Measurements from ENCODE around the gene SLC9A9. TPM values are rescaled to one million over a fixed set of nuclear protein-coding genes. Genes with fewer than 3 reads are reported as not detected.

The SLC9A9 gene
- total and polyA plus RNA-seq, 9 of the 15 experiments (the other 6 are each of a cell fraction or from before 2014, with no cell fraction given) = 0.03 to 0.13 TPM; not detected in 7

DNA sequence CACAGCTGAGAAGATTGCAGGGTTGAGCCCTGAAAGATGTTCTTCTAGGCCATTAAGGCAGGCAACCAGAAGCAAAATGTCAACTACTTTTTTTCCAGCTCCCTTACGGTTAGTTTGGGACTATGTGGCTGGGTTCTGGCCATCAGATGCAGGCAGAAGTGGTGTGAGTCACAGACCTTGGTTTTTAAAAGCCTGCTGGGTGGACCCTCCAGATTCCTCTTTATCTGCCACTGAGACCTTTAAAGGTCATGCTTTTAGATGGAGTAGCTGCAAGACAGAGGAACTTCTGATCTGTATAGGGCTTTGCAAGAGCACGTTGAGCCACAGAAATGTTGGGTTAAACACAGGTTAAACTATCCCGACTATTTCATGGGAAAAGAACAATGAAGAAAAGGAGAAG, 625.8 kb downstream of the SLC9A9 start (continued):
- TF ChIP-seq, protein P1, sequence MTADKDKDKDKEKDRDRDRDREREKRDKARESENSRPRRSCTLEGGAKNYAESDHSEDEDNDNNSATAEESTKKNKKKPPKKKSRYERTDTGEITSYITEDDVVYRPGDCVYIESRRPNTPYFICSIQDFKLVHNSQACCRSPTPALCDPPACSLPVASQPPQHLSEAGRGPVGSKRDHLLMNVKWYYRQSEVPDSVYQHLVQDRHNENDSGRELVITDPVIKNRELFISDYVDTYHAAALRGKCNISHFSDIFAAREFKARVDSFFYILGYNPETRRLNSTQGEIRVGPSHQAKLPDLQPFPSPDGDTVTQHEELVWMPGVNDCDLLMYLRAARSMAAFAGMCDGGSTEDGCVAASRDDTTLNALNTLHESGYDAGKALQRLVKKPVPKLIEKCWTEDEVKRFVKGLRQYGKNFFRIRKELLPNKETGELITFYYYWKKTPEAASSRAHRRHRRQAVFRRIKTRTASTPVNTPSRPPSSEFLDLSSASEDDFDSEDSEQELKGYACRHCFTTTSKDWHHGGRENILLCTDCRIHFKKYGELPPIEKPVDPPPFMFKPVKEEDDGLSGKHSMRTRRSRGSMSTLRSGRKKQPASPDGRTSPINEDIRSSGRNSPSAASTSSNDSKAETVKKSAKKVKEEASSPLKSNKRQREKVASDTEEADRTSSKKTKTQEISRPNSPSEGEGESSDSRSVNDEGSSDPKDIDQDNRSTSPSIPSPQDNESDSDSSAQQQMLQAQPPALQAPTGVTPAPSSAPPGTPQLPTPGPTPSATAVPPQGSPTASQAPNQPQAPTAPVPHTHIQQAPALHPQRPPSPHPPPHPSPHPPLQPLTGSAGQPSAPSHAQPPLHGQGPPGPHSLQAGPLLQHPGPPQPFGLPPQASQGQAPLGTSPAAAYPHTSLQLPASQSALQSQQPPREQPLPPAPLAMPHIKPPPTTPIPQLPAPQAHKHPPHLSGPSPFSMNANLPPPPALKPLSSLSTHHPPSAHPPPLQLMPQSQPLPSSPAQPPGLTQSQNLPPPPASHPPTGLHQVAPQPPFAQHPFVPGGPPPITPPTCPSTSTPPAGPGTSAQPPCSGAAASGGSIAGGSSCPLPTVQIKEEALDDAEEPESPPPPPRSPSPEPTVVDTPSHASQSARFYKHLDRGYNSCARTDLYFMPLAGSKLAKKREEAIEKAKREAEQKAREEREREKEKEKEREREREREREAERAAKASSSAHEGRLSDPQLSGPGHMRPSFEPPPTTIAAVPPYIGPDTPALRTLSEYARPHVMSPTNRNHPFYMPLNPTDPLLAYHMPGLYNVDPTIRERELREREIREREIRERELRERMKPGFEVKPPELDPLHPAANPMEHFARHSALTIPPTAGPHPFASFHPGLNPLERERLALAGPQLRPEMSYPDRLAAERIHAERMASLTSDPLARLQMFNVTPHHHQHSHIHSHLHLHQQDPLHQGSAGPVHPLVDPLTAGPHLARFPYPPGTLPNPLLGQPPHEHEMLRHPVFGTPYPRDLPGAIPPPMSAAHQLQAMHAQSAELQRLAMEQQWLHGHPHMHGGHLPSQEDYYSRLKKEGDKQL (CRISPR knock-in tag; IDR thresholded peaks at IDR 0.05; ENCODE audit: borderline replicate concordance) = no peak
- TF ChIP-seq CBFB (CRISPR knock-in tag; IDR thresholded peaks at IDR 0.05) (no peak), CBX2 (IDR thresholded peaks at IDR 0.05; ENCODE audit: insufficient read depth, low read length, poor library complexity, severe bottlenecking) (no peak), CREBBP (IDR thresholded peaks at IDR 0.05; ENCODE audit: low read depth, low read length) (no peak), ATF7 (IDR thresholded peaks at IDR 0.05) (no peak), ZNF79 (CRISPR knock-in tag; IDR thresholded peaks at IDR 0.05; ENCODE audit: low read depth) (no peak), ZNF282 (CRISPR knock-in tag; IDR thresholded peaks at IDR 0.05) (no peak), MIER1 (IDR thresholded peaks at IDR 0.05; ENCODE audit: low read depth) (no peak), GTF2F1 (IDR thresholded peaks at IDR 0.05; ENCODE audit: low read depth, low read length) (no peak), CXXC5 (CRISPR knock-in tag; IDR thresholded peaks at IDR 0.05) (no peak), JUN (IDR thresholded peaks at IDR 0.05; ENCODE audit: borderline replicate concordance, low read depth, low read length) (peak; percentile 56; the same call in 1 of the 2 replicates), JUN (CRISPR knock-in tag; IDR thresholded peaks at IDR 0.05; ENCODE audit: borderline replicate concordance) (no peak), CCNT2 (IDR thresholded peaks at IDR 0.05; ENCODE audit: borderline replicate concordance, extremely low read depth, insufficient read length, low read depth, low read length) (no peak), PTTG1 (tag; IDR thresholded peaks at IDR 0.05; ENCODE audit: low read depth) (no peak), PCBP1 (IDR thresholded peaks at IDR 0.05; ENCODE audit: low read depth, low read length, poor library complexity, severe bottlenecking) (no peak), HEY1 (CRISPR knock-in tag; IDR thresholded peaks at IDR 0.05; ENCODE audit: borderline replicate concordance) (no peak), ZNF143 (CRISPR knock-in tag; IDR thresholded peaks at IDR 0.05) (no peak)
- TF ChIP-seq, protein P2, sequence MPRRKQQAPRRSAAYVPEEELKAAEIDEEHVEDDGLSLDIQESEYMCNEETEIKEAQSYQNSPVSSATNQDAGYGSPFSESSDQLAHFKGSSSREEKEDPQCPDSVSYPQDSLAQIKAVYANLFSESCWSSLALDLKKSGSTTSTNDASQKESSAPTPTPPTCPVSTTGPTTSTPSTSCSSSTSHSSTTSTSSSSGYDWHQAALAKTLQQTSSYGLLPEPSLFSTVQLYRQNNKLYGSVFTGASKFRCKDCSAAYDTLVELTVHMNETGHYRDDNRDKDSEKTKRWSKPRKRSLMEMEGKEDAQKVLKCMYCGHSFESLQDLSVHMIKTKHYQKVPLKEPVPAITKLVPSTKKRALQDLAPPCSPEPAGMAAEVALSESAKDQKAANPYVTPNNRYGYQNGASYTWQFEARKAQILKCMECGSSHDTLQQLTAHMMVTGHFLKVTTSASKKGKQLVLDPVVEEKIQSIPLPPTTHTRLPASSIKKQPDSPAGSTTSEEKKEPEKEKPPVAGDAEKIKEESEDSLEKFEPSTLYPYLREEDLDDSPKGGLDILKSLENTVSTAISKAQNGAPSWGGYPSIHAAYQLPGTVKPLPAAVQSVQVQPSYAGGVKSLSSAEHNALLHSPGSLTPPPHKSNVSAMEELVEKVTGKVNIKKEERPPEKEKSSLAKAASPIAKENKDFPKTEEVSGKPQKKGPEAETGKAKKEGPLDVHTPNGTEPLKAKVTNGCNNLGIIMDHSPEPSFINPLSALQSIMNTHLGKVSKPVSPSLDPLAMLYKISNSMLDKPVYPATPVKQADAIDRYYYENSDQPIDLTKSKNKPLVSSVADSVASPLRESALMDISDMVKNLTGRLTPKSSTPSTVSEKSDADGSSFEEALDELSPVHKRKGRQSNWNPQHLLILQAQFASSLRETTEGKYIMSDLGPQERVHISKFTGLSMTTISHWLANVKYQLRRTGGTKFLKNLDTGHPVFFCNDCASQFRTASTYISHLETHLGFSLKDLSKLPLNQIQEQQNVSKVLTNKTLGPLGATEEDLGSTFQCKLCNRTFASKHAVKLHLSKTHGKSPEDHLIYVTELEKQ (CRISPR knock-in tag; IDR thresholded peaks at IDR 0.05) = no peak
- TF ChIP-seq, protein P3, sequence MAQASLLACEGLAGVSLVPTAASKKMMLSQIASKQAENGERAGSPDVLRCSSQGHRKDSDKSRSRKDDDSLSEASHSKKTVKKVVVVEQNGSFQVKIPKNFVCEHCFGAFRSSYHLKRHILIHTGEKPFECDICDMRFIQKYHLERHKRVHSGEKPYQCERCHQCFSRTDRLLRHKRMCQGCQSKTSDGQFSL (CRISPR knock-in tag; IDR thresholded peaks at IDR 0.05) = no peak
- TF ChIP-seq, protein P3 (tag; IDR thresholded peaks at IDR 0.05) = no peak
